H9 (cell line): Measurements from ENCODE around the gene MAPK6. TPM values are rescaled to one million over a fixed set of nuclear protein-coding genes. Genes with fewer than 3 reads are reported as not detected.

Experiments
- DNase-seq: peaks from one replicate; pipeline ENCODE4 v3.0.0-alpha.2; 2017
- H2AFZ ChIP-seq: one replicate; pipeline ENCODE4 v1.6.1; 2013; ENCODE audit warnings: mild to moderate bottlenecking, low read length, control low read depth, moderate library complexity
- H2AK5ac ChIP-seq: 2 replicates; pipeline ENCODE4 v1.6.1; 2013; ENCODE audit warnings: low read length, control low read depth, mixed read lengths; ENCODE audit not compliant: insufficient read length
- H2BK120ac ChIP-seq: one replicate; pipeline ENCODE4 v1.6.1; 2013; ENCODE audit warnings: low read depth, mild to moderate bottlenecking, low read length, control low read depth, inconsistent platforms; ENCODE audit not compliant: poor library complexity, severe bottlenecking
- H2BK12ac ChIP-seq: 2 replicates; pipeline ENCODE4 v1.6.1; 2013; ENCODE audit warnings: low read length, control low read depth, mixed read lengths, low read depth; ENCODE audit not compliant: insufficient read length
- H2BK15ac ChIP-seq: 2 replicates; pipeline ENCODE4 v1.6.1; 2013; ENCODE audit warnings: low read depth, low read length, control low read depth
- H2BK20ac ChIP-seq: one replicate; pipeline ENCODE4 v1.6.1; 2013; ENCODE audit warnings: low read depth, mild to moderate bottlenecking, low read length, control low read depth, inconsistent platforms; ENCODE audit not compliant: poor library complexity, severe bottlenecking
- H2BK5ac ChIP-seq: 2 replicates; pipeline ENCODE4 v1.6.1; 2013; ENCODE audit warnings: low read length, control low read depth, mixed read lengths; ENCODE audit not compliant: insufficient read length
- H3K14ac ChIP-seq: 2 replicates; pipeline ENCODE4 v1.6.1; 2013; ENCODE audit warnings: low read length, control low read depth; ENCODE audit not compliant: insufficient read depth
- H3K18ac ChIP-seq: 2 replicates; pipeline ENCODE4 v1.6.1; 2013; ENCODE audit warnings: low read depth, mild to moderate bottlenecking, mixed read lengths, low read length, control low read depth; ENCODE audit not compliant: insufficient read length
- H3K23ac ChIP-seq: 2 replicates; pipeline ENCODE4 v1.6.1; 2013; ENCODE audit warnings: low read length, control low read depth, mixed read lengths, low read depth; ENCODE audit not compliant: insufficient read length
- H3K23me2 ChIP-seq: 2 replicates; pipeline ENCODE4 v1.6.1; 2013; ENCODE audit warnings: low read depth, mild to moderate bottlenecking, mixed read lengths, low read length, control low read depth; ENCODE audit not compliant: insufficient read length, poor library complexity, severe bottlenecking
- H3K27ac ChIP-seq: 2 replicates; pipeline ENCODE4 v1.5.1; 2013; ENCODE audit warnings: low read length, control low read depth, mixed read lengths, low read depth; ENCODE audit not compliant: insufficient read length
- H3K27me3 ChIP-seq: 2 replicates; pipeline ENCODE4 v1.6.1; 2013; ENCODE audit warnings: low read length, control low read depth, inconsistent platforms; ENCODE audit not compliant: insufficient read depth
- H3K4ac ChIP-seq: 2 replicates; pipeline ENCODE4 v1.6.1; 2013; ENCODE audit warnings: low read depth, mild to moderate bottlenecking, control low read depth, inconsistent platforms, low read length, moderate library complexity
- H3K4me1 ChIP-seq: 2 replicates; pipeline ENCODE4 v1.6.1; 2013; ENCODE audit warnings: low read length, control low read depth, inconsistent platforms; ENCODE audit not compliant: insufficient read depth
- H3K4me2 ChIP-seq: 2 replicates; pipeline ENCODE4 v1.6.1; 2013; ENCODE audit warnings: low read length, control low read depth, mixed read lengths; ENCODE audit not compliant: insufficient read length, insufficient read depth
- H3K56ac ChIP-seq: 2 replicates; pipeline ENCODE4 v1.6.1; 2013; ENCODE audit warnings: low read depth, mild to moderate bottlenecking, mixed read lengths, low read length, control low read depth; ENCODE audit not compliant: insufficient read length
- H3K79me1 ChIP-seq: 2 replicates; pipeline ENCODE4 v1.6.1; 2013; ENCODE audit warnings: low read depth, mild to moderate bottlenecking, moderate library complexity, low read length, control low read depth, inconsistent platforms; ENCODE audit not compliant: insufficient read depth, poor library complexity, severe bottlenecking
- H3K79me2 ChIP-seq: 2 replicates; pipeline ENCODE4 v1.6.1; 2013; ENCODE audit warnings: low read length, control low read depth, inconsistent platforms; ENCODE audit not compliant: insufficient read depth
- H3K9ac ChIP-seq: 2 replicates; pipeline ENCODE4 v1.6.1; 2013; ENCODE audit warnings: low read length, control low read depth, mixed read lengths; ENCODE audit not compliant: insufficient read length; ENCODE audit errors: extremely low read depth
- H3K9me3 ChIP-seq: one replicate; pipeline ENCODE4 v1.6.1; 2013; ENCODE audit warnings: low read depth, low read length, inconsistent platforms; ENCODE audit not compliant: control insufficient read depth
- H3T11ph ChIP-seq: one replicate; pipeline ENCODE4 v1.6.1; 2013; ENCODE audit warnings: mild to moderate bottlenecking, low read length, control low read depth, inconsistent platforms
- H4K20me1 ChIP-seq: one replicate; pipeline ENCODE4 v1.6.1; 2013; ENCODE audit not compliant: control insufficient read depth, insufficient read length, insufficient read depth
- H4K5ac ChIP-seq: 2 replicates; pipeline ENCODE4 v1.6.1; 2013; ENCODE audit warnings: low read depth, mild to moderate bottlenecking, mixed read lengths, low read length, control low read depth; ENCODE audit not compliant: insufficient read length
- H4K8ac ChIP-seq: replicated peaks from 2 replicates; pipeline ENCODE4 v1.6.1; 2013; ENCODE audit warnings: low read length, control low read depth, mixed read lengths, low read depth; ENCODE audit not compliant: insufficient read length
- H4K91ac ChIP-seq: 2 replicates; pipeline ENCODE4 v1.6.1; 2013; ENCODE audit warnings: low read depth, mild to moderate bottlenecking, moderate library complexity, mixed read lengths, low read length, control low read depth; ENCODE audit not compliant: insufficient read length
- H3K27ac Mint-ChIP-seq, 3 experiments: 2 replicates in 2 of 3; 3 replicates in 1 of 3; pipeline ENCODE4 v1.8.0; 2020 to 2021; ENCODE audit warnings: mixed read lengths in 3 of 3, mild to moderate bottlenecking in 1 of 3, moderate library complexity in 1 of 3
- H3K27me3 Mint-ChIP-seq: 2 replicates; pipeline ENCODE4 v1.8.0; 2021; ENCODE audit warnings: low read depth, mild to moderate bottlenecking, moderate library complexity, mixed read lengths
- H3K36me3 Mint-ChIP-seq, 3 experiments: 2 replicates in 2 of 3; 3 replicates in 1 of 3; pipeline ENCODE4 v1.8.0; 2020 to 2021; ENCODE audit warnings: low read depth in 3 of 3, mixed read lengths in 3 of 3; ENCODE audit not compliant: insufficient read depth in 1 of 3
- H3K4me1 Mint-ChIP-seq, 2 experiments: 2 replicates each; pipeline ENCODE4 v1.8.0; 2020; ENCODE audit warnings: mixed read lengths in 2 of 2
- H3K4me3 Mint-ChIP-seq, 2 experiments: 2 replicates in 1 of 2; 3 replicates in 1 of 2; pipeline ENCODE4 v1.8.0; 2020 to 2021; ENCODE audit warnings: mild to moderate bottlenecking in 2 of 2, mixed read lengths in 2 of 2, moderate library complexity in 1 of 2
- H3K9me3 Mint-ChIP-seq, 2 experiments: 2 replicates in 1 of 2; 3 replicates in 1 of 2; pipeline ENCODE4 v1.8.0; 2020; ENCODE audit warnings: mild to moderate bottlenecking in 2 of 2, mixed read lengths in 2 of 2, moderate library complexity in 1 of 2
- WGBS: extraction: QIAGEN DNeasy Blood & Tissue Kit; methylation state at CpG from one replicate; pipeline ENCODE4 v1.1.7; 2013; ENCODE audit warnings: missing lambda C conversion rate, low lambda C conversion rate, mixed read lengths; ENCODE audit not compliant: insufficient read length; ENCODE audit errors: extremely low coverage; 5-methylcytosine and 5-hydroxymethylcytosine counted together
- total RNA-seq: library from RNA; stranded (reverse); gene quantifications from 2 replicates; pipeline ENCODE4 v1.2.1, GENCODE V29; 2021
- TF ChIP-seq, protein P1 (sequence below): fragments of 200-600 bp; sonication (generic); conservative IDR thresholded peaks from 3 replicates; pipeline ENCODE4 v1.8.0; 2021; ENCODE audit warnings: antibody characterized with exemption, mild to moderate bottlenecking

The MAPK6 gene
- total RNA-seq, 1 experiment from 2014 or later: 88.6 TPM

DNA sequence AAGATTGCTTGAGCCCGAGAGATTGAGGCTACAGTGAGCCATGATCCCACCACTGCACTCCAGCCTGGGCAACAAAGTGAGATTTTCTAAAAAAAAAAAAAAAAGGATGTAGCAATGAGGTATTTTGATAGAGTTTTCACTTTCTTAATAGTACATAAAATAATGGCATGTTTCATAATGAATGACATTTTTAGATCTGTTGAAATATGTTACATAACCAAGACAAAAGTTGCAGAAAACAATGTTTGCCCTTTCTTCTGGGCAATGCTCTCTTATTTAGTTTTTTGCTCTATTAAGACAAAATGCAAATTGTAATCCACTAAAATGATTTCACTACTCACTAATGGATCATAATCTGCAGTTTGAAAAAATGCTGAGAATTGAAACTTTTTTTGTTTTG is 4.4 kb upstream of the MAPK6 start:
- H3K27ac Mint-ChIP-seq: no peak overlapping the region
- H3K4me2 ChIP-seq: no peak overlapping the region
- no peak overlapping the region for H3K18ac ChIP-seq
- no peaks in the 10 kb centered on the region for H3K4me1 ChIP-seq
- H2BK20ac ChIP-seq: no peak overlapping the region
- no peak overlapping the region for H3K56ac ChIP-seq
- H3K27ac ChIP-seq: no peak overlapping the region
- no peak overlapping the region for H4K91ac ChIP-seq
- no peaks in the 10 kb centered on the region for H3K79me2 ChIP-seq
- H3T11ph ChIP-seq: no peak overlapping the region
- no peak overlapping the region for H3K9ac ChIP-seq
- H3K4ac ChIP-seq: no peak overlapping the region
- no peaks in the 10 kb centered on the region for H3K27me3 ChIP-seq
- no peak overlapping the region for H2BK15ac ChIP-seq
- no peaks in the 10 kb centered on the region for H4K20me1 ChIP-seq
- no peak overlapping the region for H3K14ac ChIP-seq
- H4K5ac ChIP-seq: no peak overlapping the region
- TF ChIP-seq, protein P1, sequence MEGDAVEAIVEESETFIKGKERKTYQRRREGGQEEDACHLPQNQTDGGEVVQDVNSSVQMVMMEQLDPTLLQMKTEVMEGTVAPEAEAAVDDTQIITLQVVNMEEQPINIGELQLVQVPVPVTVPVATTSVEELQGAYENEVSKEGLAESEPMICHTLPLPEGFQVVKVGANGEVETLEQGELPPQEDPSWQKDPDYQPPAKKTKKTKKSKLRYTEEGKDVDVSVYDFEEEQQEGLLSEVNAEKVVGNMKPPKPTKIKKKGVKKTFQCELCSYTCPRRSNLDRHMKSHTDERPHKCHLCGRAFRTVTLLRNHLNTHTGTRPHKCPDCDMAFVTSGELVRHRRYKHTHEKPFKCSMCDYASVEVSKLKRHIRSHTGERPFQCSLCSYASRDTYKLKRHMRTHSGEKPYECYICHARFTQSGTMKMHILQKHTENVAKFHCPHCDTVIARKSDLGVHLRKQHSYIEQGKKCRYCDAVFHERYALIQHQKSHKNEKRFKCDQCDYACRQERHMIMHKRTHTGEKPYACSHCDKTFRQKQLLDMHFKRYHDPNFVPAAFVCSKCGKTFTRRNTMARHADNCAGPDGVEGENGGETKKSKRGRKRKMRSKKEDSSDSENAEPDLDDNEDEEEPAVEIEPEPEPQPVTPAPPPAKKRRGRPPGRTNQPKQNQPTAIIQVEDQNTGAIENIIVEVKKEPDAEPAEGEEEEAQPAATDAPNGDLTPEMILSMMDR: no peak
- no peak overlapping the region for H2AFZ ChIP-seq
- no peaks in the 10 kb centered on the region for H3K9me3 ChIP-seq
- H2AK5ac ChIP-seq: no peak overlapping the region
- no peak overlapping the region for H2BK120ac ChIP-seq
- H2BK12ac ChIP-seq: no peak overlapping the region
- peaks cover 13 to 22% of the 10 kb centered on the region in 2 experiments for H3K4me1 Mint-ChIP-seq
- WGBS: no CpG with 5 or more reads among the region's 1 CpG
- H3K23ac ChIP-seq: no peak overlapping the region
- H3K4me3 Mint-ChIP-seq: no peak overlapping the region
- no peak overlapping the region for H2BK5ac ChIP-seq
- peaks cover 0 to 10% (median 0%) of the 10 kb centered on the region in 3 experiments; a peak in 4 of 7 replicates for H3K36me3 Mint-ChIP-seq
- H3K79me1 ChIP-seq: no peaks in the 10 kb centered on the region
- H3K9me3 Mint-ChIP-seq: peaks cover 4 to 5% of the 10 kb centered on the region in 2 experiments; a peak in 2 of 5 replicates
- H4K8ac ChIP-seq: no peak overlapping the region
- H3K27me3 Mint-ChIP-seq: peaks cover 1% of the 10 kb centered on the region; the same call in 1 of the 2 replicates
- DNase-seq: no peak
- H3K23me2 ChIP-seq: no peaks in the 10 kb centered on the region
